HG03432 (cell line): Measurements from ENCODE around the gene CRADD.
"Not testable (repeated sequence)": the region's sequence is repeated elsewhere in the genome, so short reads cannot be mapped to it uniquely, and the experiment has no call there.

Experiments
- ATAC-seq: cut with Tn5 transposase; IDR thresholded peaks from one replicate; pipeline ENCODE4 v1.9.1; 2021; ENCODE audit warnings: mild to moderate bottlenecking, moderate library complexity; ENCODE audit not compliant: unreplicated experiment

Gene CRADD

GRCh38 chr12:93705237-93705636, 28.1 kb downstream of the CRADD start:
- no peak for ATAC-seq

- ATAC-seq = no peak
Measured at GRCh38 chr12:93706387-93706786, 29.2 kb downstream of the CRADD start.

- no peak for ATAC-seq
Measured at GRCh38 chr12:93706824-93707223, 29.6 kb downstream of the CRADD start.

DNA sequence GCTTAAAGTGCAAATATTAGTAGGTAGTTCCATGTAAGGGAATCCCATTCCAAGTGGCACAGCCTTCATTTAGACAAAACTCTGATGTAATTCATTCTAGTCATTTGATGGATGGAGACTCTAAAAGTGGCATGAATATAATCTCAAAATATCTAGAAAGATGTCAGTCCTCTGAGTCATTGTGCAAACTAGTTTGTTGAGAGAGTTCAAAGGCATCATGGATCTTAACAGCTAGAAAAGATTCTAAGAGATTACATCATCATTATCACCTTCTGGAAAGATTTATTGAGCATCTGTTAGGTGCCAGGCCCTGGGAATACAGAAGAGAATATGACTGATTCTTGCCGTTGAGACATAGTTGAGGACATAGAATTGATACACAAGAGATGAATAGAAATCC, 30.7 kb downstream of the CRADD start:
- no peak for ATAC-seq

DNA sequence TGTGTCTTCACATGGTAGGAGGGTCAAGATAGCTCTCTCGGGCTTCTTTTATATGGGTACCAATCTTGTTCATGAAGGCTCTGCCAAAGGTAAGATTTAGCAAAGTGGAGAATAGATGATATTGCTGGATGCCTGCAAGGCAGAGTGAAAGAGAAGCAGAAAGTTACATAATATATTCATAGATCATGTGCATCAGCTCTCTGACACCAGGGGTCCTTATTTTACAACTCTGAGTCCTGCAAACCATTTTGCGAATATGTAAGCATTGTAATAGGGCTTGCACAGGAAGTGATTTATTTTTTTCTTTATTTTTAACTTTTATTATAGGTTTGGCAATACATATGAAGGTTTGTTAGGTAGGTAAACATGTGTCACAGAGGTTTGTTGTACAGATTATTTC, 31.8 kb downstream of the CRADD start:
- no peak for ATAC-seq

DNA sequence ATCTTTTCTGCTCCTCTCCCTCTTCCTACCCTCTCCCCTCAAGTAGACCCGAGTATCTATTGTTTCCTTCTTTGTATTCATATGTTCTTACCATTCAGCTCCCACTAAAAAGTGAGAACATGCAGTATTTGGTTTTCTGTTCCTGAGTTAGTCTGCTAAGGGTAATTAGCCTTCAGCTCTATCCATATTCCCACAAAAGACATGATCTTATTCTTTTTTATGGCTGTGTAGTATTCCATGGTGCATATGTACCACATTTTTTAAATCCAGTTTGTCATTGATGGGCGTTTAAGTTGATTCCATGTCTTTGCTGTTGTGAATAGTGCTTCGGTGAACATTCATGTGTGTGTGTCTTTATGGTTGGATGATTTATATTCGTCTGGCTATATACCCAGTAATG, 32.2 kb downstream of the CRADD start:
- ATAC-seq = no peak

- no peak for ATAC-seq
Measured at GRCh38 chr12:93710574-93710926, 33.4 kb downstream of the CRADD start.

DNA sequence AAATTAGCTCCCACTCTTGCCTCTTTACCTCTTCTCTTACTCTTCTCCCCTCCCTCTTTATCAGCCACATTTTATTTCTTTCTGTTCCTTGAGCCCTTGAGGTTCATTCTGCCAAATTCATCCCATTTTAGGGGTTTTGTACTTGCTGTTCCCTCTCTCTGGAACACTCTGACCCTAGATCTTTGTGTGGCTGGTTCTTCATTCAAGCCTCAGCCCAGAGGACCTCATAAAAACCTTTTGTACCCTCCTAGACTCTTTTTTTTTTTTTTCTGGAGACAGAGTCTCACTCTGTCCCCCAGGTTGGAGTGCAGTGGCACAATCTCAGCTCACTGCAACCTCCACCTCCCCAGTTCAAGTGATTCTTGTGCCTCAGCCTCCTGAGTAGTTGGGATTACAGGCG, 34.3 kb downstream of the CRADD start:
- ATAC-seq = not testable (repeated sequence)

DNA sequence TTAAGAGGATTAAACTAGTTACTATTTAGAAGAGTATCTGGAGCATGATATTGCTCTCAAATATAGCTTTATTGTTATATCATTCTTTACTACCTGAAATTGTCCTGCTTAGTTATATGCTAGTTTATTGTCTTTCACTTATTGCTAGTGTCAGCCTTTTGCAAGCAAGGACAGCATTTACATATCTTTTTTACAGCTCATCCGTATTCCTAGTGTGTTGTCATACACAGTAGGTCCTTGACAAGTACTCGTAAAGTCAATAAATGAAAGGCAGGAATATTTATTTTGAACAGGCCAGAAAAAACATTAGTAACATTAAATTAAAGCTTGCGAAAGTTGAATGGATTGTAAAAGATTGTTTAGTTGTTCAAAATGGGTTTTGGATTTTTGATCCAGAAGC, 35.0 kb downstream of the CRADD start:
- ATAC-seq = no peak

DNA sequence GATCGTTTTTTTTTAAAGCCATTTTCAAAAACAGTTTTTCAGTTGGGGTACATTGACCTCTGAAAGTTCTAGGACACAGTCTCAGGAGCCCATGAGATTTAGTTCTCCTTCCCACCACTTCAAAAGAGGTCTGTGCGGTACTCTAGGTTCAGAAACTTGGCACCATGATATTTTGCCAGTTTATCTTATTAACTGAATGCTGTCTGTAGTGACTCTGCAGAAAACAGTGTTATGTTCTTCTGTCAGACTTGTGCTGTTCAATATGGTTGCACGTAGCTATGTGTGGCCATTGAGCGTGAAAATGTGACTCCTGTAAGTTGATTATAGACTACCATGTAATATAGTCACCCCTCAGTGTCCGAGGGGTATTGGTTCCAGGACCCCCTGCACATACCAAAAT, 35.9 kb downstream of the CRADD start:
- no peak for ATAC-seq

DNA sequence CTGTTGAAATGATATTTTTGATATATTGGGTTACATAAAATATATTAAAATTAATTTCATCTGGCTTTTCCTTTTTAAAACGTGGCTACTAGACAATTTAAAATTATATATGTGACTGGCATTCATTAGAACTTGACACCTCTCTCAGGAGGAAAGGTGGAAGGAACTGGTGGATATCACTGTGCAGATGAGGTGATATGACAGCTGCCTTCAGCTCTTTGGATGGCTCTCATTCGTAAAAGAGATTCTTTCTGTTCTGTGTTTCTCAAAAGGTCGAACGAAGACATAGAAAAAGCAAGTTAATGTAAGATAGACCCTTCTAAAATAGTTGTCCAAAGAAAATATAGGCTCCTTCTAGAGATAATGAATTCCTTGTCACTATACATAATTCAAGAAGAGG, 36.6 kb downstream of the CRADD start:
- ATAC-seq = no peak

DNA sequence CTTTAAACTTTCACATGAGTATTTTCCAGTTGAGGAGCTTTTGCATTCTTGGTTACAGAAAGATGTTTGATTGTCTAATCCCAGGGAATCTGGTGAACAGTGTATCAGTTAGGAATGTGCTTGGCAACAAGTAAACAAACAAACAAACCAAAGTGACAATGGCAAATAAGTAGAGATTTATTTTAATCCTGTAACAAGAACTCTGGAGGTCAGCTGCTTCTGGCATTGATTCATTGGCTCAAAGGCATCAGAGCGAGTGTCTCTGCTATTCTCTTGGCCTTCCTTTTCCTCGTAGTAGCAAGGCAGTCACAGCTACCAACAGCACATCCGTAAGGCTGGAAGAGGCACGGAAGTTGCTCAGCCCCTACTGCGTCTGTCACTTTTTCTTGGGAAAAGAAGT, 37.2 kb downstream of the CRADD start:
- no peak for ATAC-seq

DNA sequence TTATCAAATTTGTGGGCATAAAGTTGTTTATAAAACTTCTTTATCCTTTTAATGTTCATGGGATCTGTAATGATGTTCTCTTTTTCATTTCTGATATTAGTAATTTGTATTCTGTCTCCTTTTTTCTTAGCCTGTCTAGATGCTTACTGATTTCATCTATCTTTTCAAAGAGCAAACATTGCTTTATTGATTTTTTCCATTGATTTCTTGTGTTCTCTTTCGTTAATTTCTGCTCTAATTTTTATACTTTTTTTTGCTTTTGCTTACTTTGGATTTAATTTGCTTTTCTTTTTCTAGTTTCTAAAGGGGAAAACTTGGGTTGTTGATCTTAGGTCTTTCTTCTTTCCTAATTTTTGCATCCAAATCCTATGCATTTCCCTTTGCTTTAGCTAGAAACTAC, 42.5 kb downstream of the CRADD start:
- no peak for ATAC-seq

GRCh38 chr12:93720559-93720958, 43.4 kb downstream of the CRADD start:
- ATAC-seq = no peak

- no peak for ATAC-seq
Measured at GRCh38 chr12:93722179-93722578, 45.0 kb downstream of the CRADD start.

GRCh38 chr12:93722835-93723567, 45.8 kb downstream of the CRADD start:
- ATAC-seq = no peak

- ATAC-seq = no peak
Measured at GRCh38 chr12:93723568-93723930, 46.4 kb downstream of the CRADD start.

GRCh38 chr12:93725531-93725930, 48.4 kb downstream of the CRADD start:
- ATAC-seq = no peak

- peak; percentile 46 for ATAC-seq
Measured at GRCh38 chr12:93727195-93727811, 50.1 kb downstream of the CRADD start.

DNA sequence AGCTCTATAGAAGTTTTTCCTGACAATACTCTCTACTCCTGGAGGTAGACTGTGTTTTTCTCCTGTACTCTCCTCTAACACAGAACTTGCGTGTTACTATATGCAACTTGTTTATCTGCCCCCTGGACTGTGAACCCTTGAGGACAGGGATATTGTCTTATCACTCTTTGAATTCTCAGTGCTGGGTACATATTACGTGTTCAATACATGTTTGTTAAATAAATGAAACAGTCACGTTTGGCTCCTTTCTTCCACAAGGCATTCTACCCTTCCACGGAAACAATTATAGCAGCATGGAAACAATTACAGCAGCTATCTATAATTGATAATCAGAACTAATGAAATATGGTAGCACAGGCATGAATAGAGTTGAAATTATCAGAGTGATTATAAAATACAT, 50.7 kb downstream of the CRADD start:
- no peak for ATAC-seq

DNA sequence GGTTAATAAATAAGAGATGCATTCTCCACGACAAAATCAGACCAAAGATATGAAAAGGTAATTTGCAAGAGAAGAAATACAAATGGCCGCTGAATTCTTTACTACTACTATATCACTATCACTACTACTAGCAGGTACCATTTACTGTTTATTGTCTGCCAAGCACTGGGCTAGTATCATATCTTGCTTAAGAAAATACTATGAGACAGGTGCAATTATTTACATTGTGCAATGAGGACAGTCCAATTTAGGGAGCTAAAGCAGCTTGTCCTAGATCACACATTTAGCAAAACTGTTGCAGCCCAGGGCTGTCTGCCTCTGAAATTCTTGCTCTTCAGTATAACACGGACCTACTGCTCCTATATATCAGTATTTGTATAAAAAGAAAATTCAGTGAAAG, 52.8 kb downstream of the CRADD start:
- ATAC-seq = no peak

- no peak for ATAC-seq
Measured at GRCh38 chr12:93733358-93733757, 56.2 kb downstream of the CRADD start.

DNA sequence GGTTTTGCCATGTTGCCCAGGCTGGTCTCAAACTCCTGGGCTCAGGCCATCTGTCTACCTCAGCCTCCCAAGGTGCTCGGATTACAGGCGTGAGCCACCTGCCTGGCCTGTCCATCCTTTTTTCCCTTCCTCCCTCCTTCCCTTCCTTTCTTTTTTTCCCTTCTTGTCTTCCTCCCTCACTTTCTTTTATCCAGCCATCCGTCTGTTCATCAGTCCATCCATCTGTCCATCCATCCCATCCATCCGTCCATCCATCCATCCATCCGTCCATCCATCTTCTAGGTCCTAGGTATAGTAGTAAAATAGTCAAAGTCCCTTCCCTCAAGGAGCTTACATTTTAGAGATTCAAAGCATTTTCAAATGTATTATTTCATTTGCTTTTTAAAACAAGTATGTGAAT, 56.8 kb downstream of the CRADD start:
- no peak for ATAC-seq
